ENCODE measurements around the gene SPA17. TPM values are rescaled to one million over a fixed set of nuclear protein-coding genes. Genes with fewer than 3 reads are reported as not detected.

The SPA17 gene
- total RNA-seq, 2 experiments from 2014 or later = 3.1 to 3.6 TPM

DNA sequence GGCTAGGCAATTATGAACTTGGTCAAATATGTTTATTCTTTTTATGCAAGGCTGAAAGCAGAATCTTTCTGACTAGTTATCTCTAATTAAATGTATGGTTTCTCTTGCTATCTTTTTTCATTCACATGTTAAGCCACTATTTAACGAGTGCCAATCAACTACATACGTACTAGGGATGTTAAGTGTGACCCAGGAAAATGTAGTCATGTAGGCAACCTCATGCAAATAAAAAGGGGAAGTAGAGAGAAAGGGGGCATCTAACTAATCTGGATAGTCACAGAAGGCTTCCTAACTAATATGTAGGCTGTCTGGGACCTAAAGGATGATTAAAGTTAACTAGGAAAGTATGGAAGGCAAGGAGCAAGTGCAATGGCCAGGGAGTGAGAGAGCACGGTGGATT, 27.6 kb upstream of the SPA17 start:
- ChIA-PET POLR2A (no interaction called here), CTCF (interaction anchor here (1.7 to 4.8 kb wide), 3 partner anchors 117 to 220 kb away, joined by 7 to 30 read pairs (median 14); no protein-coding TSS in a partner anchor)
- intact Hi-C loops (cut with micrococcal nuclease) = no loop called here
- H3K4me3 Mint-ChIP-seq = no peak overlapping the region
- H3K9me3 Mint-ChIP-seq = no peaks in the 10 kb centered on the region
- H3K36me3 Mint-ChIP-seq (ENCODE audit: low read depth) = no peaks in the 10 kb centered on the region
- no peak overlapping the region for H3K27ac Mint-ChIP-seq
- no peaks in the 10 kb centered on the region for H3K27me3 Mint-ChIP-seq
- ATAC-seq (no peak), DNase-seq (no peak)
- H3K4me1 Mint-ChIP-seq (ENCODE audit: low read depth) = no peaks in the 10 kb centered on the region
- TF ChIP-seq, protein P1, sequence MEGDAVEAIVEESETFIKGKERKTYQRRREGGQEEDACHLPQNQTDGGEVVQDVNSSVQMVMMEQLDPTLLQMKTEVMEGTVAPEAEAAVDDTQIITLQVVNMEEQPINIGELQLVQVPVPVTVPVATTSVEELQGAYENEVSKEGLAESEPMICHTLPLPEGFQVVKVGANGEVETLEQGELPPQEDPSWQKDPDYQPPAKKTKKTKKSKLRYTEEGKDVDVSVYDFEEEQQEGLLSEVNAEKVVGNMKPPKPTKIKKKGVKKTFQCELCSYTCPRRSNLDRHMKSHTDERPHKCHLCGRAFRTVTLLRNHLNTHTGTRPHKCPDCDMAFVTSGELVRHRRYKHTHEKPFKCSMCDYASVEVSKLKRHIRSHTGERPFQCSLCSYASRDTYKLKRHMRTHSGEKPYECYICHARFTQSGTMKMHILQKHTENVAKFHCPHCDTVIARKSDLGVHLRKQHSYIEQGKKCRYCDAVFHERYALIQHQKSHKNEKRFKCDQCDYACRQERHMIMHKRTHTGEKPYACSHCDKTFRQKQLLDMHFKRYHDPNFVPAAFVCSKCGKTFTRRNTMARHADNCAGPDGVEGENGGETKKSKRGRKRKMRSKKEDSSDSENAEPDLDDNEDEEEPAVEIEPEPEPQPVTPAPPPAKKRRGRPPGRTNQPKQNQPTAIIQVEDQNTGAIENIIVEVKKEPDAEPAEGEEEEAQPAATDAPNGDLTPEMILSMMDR (IDR thresholded peaks at IDR 0.05) = no peak

DNA sequence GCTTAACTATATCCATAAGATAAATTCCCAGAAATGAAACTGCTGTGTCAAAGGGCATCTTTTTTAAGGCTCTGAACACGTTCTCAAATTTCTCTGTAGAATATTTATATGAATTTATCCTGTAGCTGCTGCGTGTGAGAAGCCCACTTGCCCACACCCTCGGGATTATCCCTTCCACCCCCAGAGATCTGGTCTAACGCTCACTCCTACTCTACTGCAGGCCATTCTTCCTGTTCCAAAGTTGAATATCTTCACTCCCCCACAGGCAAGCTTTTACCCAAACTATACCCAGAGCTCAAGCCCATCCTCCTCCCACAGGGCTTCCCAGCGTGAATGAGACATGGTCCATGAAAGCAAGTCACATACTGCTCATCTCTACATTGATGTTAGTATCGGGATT, 25.1 kb upstream of the SPA17 start:
- DNase-seq (no peak), ATAC-seq (no peak)
- peaks cover 6% of the 10 kb centered on the region for H3K36me3 Mint-ChIP-seq (ENCODE audit: low read depth)
- H3K4me1 Mint-ChIP-seq (ENCODE audit: low read depth) = no peaks in the 10 kb centered on the region
- TF ChIP-seq, protein P1 (IDR thresholded peaks at IDR 0.05) = no peak
- H3K9me3 Mint-ChIP-seq = no peaks in the 10 kb centered on the region
- ChIA-PET CTCF (interaction anchor here (1.0 to 2.1 kb wide), 3 partner anchors 18 to 115 kb away, joined by 4 to 11 read pairs (median 6); no protein-coding TSS in a partner anchor), POLR2A (no interaction called here)
- intact Hi-C loops (cut with micrococcal nuclease) = no loop called here
- H3K4me3 Mint-ChIP-seq = no peak overlapping the region
- H3K27me3 Mint-ChIP-seq = no peaks in the 10 kb centered on the region
- no peak overlapping the region for H3K27ac Mint-ChIP-seq

DNA sequence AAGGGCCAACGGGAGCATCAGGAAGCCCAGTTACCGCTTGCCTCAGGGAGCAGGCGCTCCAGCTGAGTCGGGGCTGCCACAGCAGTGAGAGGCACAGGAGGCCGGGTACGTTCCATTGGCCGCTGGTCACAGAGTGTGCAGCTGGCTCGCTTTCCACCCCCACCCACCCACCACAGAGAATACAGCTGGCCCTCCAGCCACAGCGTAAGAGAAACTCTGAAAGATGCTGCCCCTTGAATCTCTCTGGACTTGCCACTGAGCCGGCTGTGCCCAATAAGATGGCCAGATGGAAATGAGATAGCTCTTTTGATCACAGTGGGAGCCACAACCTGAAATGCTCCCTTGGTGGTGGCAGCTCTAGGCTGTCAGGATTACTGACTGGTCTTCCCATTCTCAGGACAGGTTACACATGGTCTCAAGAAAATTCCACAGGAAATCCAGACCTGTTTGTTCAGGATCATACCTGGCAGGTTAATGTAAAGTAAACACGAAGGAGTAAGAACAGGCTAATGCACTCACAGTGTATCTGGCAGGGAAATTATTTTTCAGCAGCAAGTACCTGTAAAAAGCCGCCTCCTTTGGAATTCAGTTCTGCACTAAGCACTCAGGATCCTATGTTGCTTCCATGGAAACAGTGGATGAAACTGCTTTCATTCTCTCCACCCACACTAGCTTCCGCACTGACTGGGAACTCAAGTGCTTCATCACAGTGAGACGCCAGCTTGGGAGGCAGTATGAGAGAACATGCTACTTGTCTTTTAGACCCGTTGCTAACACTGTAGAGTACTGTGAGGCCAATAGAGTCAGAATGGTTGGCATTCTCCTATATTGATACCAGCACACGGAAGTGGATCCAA, 16.7 kb upstream of the SPA17 start:
- H3K36me3 Mint-ChIP-seq (ENCODE audit: low read depth) = peaks cover 9% of the 10 kb centered on the region
- TF ChIP-seq, protein P1 (IDR thresholded peaks at IDR 0.05) = no peak
- ATAC-seq = no peak
- no peak overlapping the region for H3K27ac Mint-ChIP-seq
- no peak for DNase-seq
- no peaks in the 10 kb centered on the region for H3K9me3 Mint-ChIP-seq
- CTCF ChIA-PET = interaction anchor here (0.6 kb wide), 1 partner anchor 13 kb away, joined by 3 read pairs; no protein-coding TSS in a partner anchor
- no peaks in the 10 kb centered on the region for H3K4me1 Mint-ChIP-seq (ENCODE audit: low read depth)
- H3K27me3 Mint-ChIP-seq = no peaks in the 10 kb centered on the region
- H3K4me3 Mint-ChIP-seq = no peak overlapping the region
- POLR2A ChIA-PET = no interaction called here
- intact Hi-C loops (cut with micrococcal nuclease) = no loop called here

DNA sequence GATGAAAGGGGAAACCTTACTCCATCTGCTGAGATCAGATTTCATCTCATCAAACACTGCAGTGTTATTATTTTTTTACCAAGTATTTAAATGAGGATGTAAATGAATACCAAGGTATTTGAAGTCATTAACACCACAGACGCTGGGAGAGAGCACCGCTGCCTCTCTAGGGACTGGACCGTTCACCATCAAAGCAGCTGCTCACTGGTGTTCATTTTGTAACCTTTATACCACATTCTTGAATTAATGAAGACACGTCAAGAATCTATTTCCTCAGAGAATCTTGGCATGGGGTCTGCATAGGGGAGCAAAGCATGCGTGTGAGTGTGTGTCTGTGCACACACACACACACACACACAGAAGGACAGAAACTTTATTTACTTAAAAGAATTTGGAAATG, 15.8 kb upstream of the SPA17 start:
- no peak overlapping the region for H3K4me3 Mint-ChIP-seq
- TF ChIP-seq, protein P1 (IDR thresholded peaks at IDR 0.05) = no peak
- ChIA-PET POLR2A (no interaction called here), CTCF (no interaction called here)
- no peaks in the 10 kb centered on the region for H3K27me3 Mint-ChIP-seq
- H3K9me3 Mint-ChIP-seq = no peaks in the 10 kb centered on the region
- ATAC-seq = no peak
- H3K27ac Mint-ChIP-seq = no peak overlapping the region
- no peak for DNase-seq
- intact Hi-C loops (cut with micrococcal nuclease) = no loop called here
- H3K36me3 Mint-ChIP-seq (ENCODE audit: low read depth) = peaks cover 7% of the 10 kb centered on the region
- no peaks in the 10 kb centered on the region for H3K4me1 Mint-ChIP-seq (ENCODE audit: low read depth)

DNA sequence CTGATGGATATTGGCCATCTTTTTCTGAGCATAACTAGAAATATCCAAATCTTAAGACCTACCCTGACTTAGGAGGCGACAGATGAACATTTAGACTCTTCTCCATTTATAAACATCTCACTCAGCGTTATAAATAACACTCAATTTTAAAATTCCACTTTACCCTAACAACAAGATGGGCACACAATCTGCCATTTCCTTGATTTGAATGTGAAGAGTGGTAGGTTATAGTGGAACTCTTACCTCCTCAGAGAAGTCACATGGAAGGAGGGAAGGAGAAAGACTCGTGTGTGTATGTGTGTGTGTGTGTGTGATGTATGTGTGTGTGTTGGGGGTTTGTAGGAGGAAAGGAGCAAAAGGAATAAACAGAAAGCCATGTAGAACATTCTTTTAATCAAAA, 15.2 kb upstream of the SPA17 start:
- Mint-ChIP-seq H3K27me3 (no peaks in the 10 kb centered on the region), H3K27ac (no peak overlapping the region), H3K4me1 (ENCODE audit: low read depth) (no peaks in the 10 kb centered on the region), H3K9me3 (no peaks in the 10 kb centered on the region), H3K36me3 (ENCODE audit: low read depth) (peaks cover 3% of the 10 kb centered on the region), H3K4me3 (no peak overlapping the region)
- ChIA-PET CTCF (interaction anchor here (0.6 to 1.9 kb wide), 3 partner anchors 11 to 208 kb away, joined by 3 to 6 read pairs (median 4); no protein-coding TSS in a partner anchor), POLR2A (no interaction called here)
- intact Hi-C loops (cut with micrococcal nuclease) = no loop called here
- ATAC-seq (no peak), DNase-seq (no peak)
- TF ChIP-seq, protein P1 (IDR thresholded peaks at IDR 0.05) = no peak
